Endothelial cell (in vitro differentiated cells): ENCODE data around the gene SFXN4. TPM values are rescaled to one million over a fixed set of nuclear protein-coding genes. Genes with fewer than 3 reads are reported as not detected.
"Not testable (repeated sequence)": the region's sequence is repeated elsewhere in the genome, so short reads cannot be mapped to it uniquely, and the experiment has no call there.

Experiments
- DNase-seq: peaks from one replicate; pipeline ENCODE4 v3.0.0; 2021; ENCODE audit warnings: low spot score
- H3K27ac Mint-ChIP-seq: one replicate; pipeline ENCODE4 v1.8.0; 2021; ENCODE audit warnings: mixed read lengths, inconsistent platforms; ENCODE audit not compliant: unreplicated experiment
- H3K27me3 Mint-ChIP-seq: one replicate; pipeline ENCODE4 v1.8.0; 2021; ENCODE audit warnings: mild to moderate bottlenecking, moderate library complexity, mixed read lengths, inconsistent platforms; ENCODE audit not compliant: unreplicated experiment
- H3K36me3 Mint-ChIP-seq: one replicate; pipeline ENCODE4 v1.8.0; 2021; ENCODE audit warnings: mild to moderate bottlenecking, low read depth, mixed read lengths, inconsistent platforms; ENCODE audit not compliant: unreplicated experiment
- H3K4me1 Mint-ChIP-seq: one replicate; pipeline ENCODE4 v1.8.0; 2021; ENCODE audit warnings: mild to moderate bottlenecking, mixed read lengths, inconsistent platforms; ENCODE audit not compliant: unreplicated experiment
- H3K4me3 Mint-ChIP-seq: one replicate; pipeline ENCODE4 v1.8.0; 2021; ENCODE audit warnings: mild to moderate bottlenecking, mixed read lengths, inconsistent platforms; ENCODE audit not compliant: unreplicated experiment
- H3K9me3 Mint-ChIP-seq: one replicate; pipeline ENCODE4 v1.8.0; 2021; ENCODE audit warnings: mixed read lengths, inconsistent platforms; ENCODE audit not compliant: unreplicated experiment
- CTCF ChIP-seq: fragments of 200-600 bp; sonication (generic); IDR thresholded peaks from one replicate; pipeline ENCODE4 v1.5.0; 2021; ENCODE audit warnings: antibody characterized with exemption; ENCODE audit not compliant: unreplicated experiment
- total RNA-seq: library from RNA; stranded (reverse); fragmentation: NEBNext Ultra II Directional; extraction: Animal tissue kit (Norgen Biotek cat#: 25700); gene quantifications from one replicate; pipeline ENCODE4 v1.2.1, GENCODE V29; 2021; ENCODE audit not compliant: unreplicated experiment

SFXN4 gene
- total RNA-seq, 1 donor from 2014 or later, result 19.0 TPM

GRCh38 chr10:119153041-119153440, 12.5 kb downstream of the SFXN4 start:
- no peak for TF ChIP-seq CTCF
- Mint-ChIP-seq H3K27me3 (no peaks in the 10 kb centered on the region), H3K36me3 (peaks cover 24% of the 10 kb centered on the region), H3K9me3 (no peaks in the 10 kb centered on the region), H3K4me3 (no peak overlapping the region), H3K4me1 (no peaks in the 10 kb centered on the region), H3K27ac (no peak overlapping the region)
- no peak for DNase-seq

DNA sequence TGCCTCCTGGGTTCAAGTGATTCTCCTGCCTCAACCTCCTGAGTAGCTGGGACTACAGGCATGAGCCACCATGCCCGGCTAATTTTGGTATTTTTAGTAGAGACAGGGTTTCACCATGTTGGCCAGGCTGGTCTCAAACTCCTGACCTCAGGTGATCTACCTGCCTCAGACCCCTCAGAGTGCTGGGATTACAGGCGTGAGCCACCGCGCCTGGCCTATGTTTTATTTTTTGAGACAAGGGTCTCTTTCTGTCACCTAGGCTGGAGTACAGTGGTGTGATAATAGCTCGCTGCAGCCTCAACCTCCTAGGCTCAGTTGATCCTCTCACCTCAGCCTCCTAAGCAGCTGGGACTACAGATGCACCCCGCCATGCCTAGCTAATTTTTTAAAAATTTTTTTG, 13.9 kb downstream of the SFXN4 start:
- not testable (repeated sequence) for H3K27me3 Mint-ChIP-seq, H3K9me3 Mint-ChIP-seq, H3K4me3 Mint-ChIP-seq, H3K27ac Mint-ChIP-seq, DNase-seq, H3K4me1 Mint-ChIP-seq
- H3K36me3 Mint-ChIP-seq, result peaks cover 18% of the 10 kb centered on the region

- H3K9me3 Mint-ChIP-seq, result no peaks in the 10 kb centered on the region
- no peak overlapping the region for H3K4me3 Mint-ChIP-seq
- H3K36me3 Mint-ChIP-seq, result peaks cover 11% of the 10 kb centered on the region
- H3K27me3 Mint-ChIP-seq, result no peaks in the 10 kb centered on the region
- peak; percentile 30 for DNase-seq
- no peak overlapping the region for H3K27ac Mint-ChIP-seq
- no peak for TF ChIP-seq CTCF
- no peaks in the 10 kb centered on the region for H3K4me1 Mint-ChIP-seq
Measured at GRCh38 chr10:119149729-119150128, 15.8 kb downstream of the SFXN4 start.

DNA sequence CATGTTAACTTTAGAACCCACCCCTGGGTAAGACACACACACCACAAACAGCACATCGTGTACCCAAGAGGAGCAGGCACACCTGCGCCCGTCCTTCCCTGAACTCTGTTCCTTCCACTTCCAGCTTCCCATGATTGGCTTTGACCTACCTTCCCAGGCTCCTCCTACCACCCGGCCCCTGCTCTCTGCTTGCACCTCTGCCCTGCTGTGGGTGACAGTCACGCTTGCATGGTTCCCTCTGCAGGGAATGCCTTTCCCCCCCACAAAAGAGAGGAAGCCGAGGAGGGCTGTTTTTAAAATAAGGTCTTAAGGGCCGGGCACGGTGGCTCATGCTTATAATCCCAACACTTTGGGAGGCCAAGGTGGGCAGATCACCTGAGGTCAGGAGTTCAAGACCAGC, 16.4 kb downstream of the SFXN4 start:
- DNase-seq, result no peak
- no peak overlapping the region for H3K4me3 Mint-ChIP-seq
- peaks cover 11% of the 10 kb centered on the region for H3K36me3 Mint-ChIP-seq
- no peaks in the 10 kb centered on the region for H3K4me1 Mint-ChIP-seq
- no peak overlapping the region for H3K27ac Mint-ChIP-seq
- no peaks in the 10 kb centered on the region for H3K27me3 Mint-ChIP-seq
- no peaks in the 10 kb centered on the region for H3K9me3 Mint-ChIP-seq
- no peak for TF ChIP-seq CTCF

GRCh38 chr10:119143657-119144056, 21.9 kb downstream of the SFXN4 start:
- Mint-ChIP-seq H3K36me3 (peaks cover 10% of the 10 kb centered on the region), H3K27ac (no peak overlapping the region), H3K4me1 (no peaks in the 10 kb centered on the region), H3K27me3 (peaks cover 3% of the 10 kb centered on the region), H3K4me3 (no peak overlapping the region), H3K9me3 (no peaks in the 10 kb centered on the region)
- no peak for TF ChIP-seq CTCF
- no peak for DNase-seq
